HepG2 (cell line): ENCODE measurements around the gene SLC11A1. TPM values are rescaled to one million over a fixed set of nuclear protein-coding genes. Genes with fewer than 3 reads are reported as not detected.

ENCODE experiments used
- BHLHE40 ChIP-seq: IDR thresholded peaks from 2 replicates; pipeline ENCODE4 v1.6.1; 2011; ENCODE audit warnings: low read length, improper control_type of control experiment
- DMAP1 ChIP-seq: IDR thresholded peaks from 2 replicates; pipeline ENCODE4 v1.6.1; 2016
- FOXO4 ChIP-seq: sonication (generic); formaldehyde crosslinking; conservative IDR thresholded peaks from 2 replicates; pipeline ENCODE4 v1.8.1; 2023; ENCODE audit warnings: missing genetic modification reagents
- JUNB ChIP-seq: sonication (generic); formaldehyde crosslinking; IDR thresholded peaks from 2 replicates; pipeline ENCODE4 v1.8.0; 2022; ENCODE audit warnings: missing genetic modification reagents, mild to moderate bottlenecking, borderline replicate concordance
- KDM5B ChIP-seq: sonication (generic); formaldehyde crosslinking; IDR thresholded peaks from 2 replicates; pipeline ENCODE4 v1.4.0; 2020; ENCODE audit warnings: missing genetic modification reagents, mild to moderate bottlenecking, borderline replicate concordance
- KLF9 ChIP-seq: IDR thresholded peaks from 2 replicates; pipeline ENCODE4 v1.6.1; 2016; ENCODE audit warnings: low read depth
- SIN3A ChIP-seq: IDR thresholded peaks from 2 replicates; pipeline ENCODE4 v1.6.1; 2011; ENCODE audit warnings: low read depth, mild to moderate bottlenecking, control low read depth, low read length, borderline replicate concordance
- SIX1 ChIP-seq: sonication (generic); formaldehyde crosslinking; IDR thresholded peaks from 2 replicates; pipeline ENCODE4 v1.4.0; 2020; ENCODE audit warnings: missing genetic modification reagents, borderline replicate concordance
- TFDP2 ChIP-seq: sonication (generic); formaldehyde crosslinking; IDR thresholded peaks from 2 replicates; pipeline ENCODE4 v1.4.0; 2020; ENCODE audit warnings: missing genetic modification reagents
- WIZ ChIP-seq: sonication (generic); formaldehyde crosslinking; IDR thresholded peaks from 2 replicates; pipeline ENCODE4 v1.5.1; 2020; ENCODE audit warnings: mild to moderate bottlenecking, missing genetic modification reagents
- ZC3H4 ChIP-seq: sonication (generic); formaldehyde crosslinking; IDR thresholded peaks from 2 replicates; pipeline ENCODE4 v1.4.0; 2020; ENCODE audit warnings: missing genetic modification reagents, borderline replicate concordance
- ZFP91 ChIP-seq: sonication (generic); formaldehyde crosslinking; IDR thresholded peaks from 2 replicates; pipeline ENCODE4 v1.9.0; 2022; ENCODE audit warnings: missing genetic modification reagents, mild to moderate bottlenecking, borderline replicate concordance
- ZNF10 ChIP-seq: sonication (generic); formaldehyde crosslinking; IDR thresholded peaks from 2 replicates; pipeline ENCODE4 v1.4.0; 2020; ENCODE audit warnings: mild to moderate bottlenecking, low read depth, missing genetic modification reagents, borderline replicate concordance
- ZNF234 ChIP-seq: sonication (generic); formaldehyde crosslinking; conservative IDR thresholded peaks from 2 replicates; pipeline ENCODE4 v1.5.1; 2020; ENCODE audit warnings: mild to moderate bottlenecking, missing genetic modification reagents
- ZNF317 ChIP-seq: sonication (generic); formaldehyde crosslinking; IDR thresholded peaks from 2 replicates; pipeline ENCODE4 v1.5.0; 2020; ENCODE audit warnings: mild to moderate bottlenecking, missing genetic modification reagents
- ZNF326 ChIP-seq: sonication (generic); formaldehyde crosslinking; IDR thresholded peaks from 2 replicates; pipeline ENCODE4 v1.4.0; 2020; ENCODE audit warnings: missing genetic modification reagents, borderline replicate concordance
- ZNF674 ChIP-seq: sonication (generic); formaldehyde crosslinking; IDR thresholded peaks from 2 replicates; pipeline ENCODE4 v1.5.0; 2020; ENCODE audit warnings: low read depth, mild to moderate bottlenecking, missing genetic modification reagents
- ZNF746 ChIP-seq: sonication (generic); formaldehyde crosslinking; IDR thresholded peaks from 2 replicates; pipeline ENCODE4 v1.8.0; 2022; ENCODE audit warnings: mild to moderate bottlenecking, missing genetic modification reagents
- polyA plus RNA-seq, 8 experiments: library from polyadenylated mRNA; depleted of rRNA in 3 of 8; stranded (reverse) in 7 of 8; unstranded in 1 of 8; fragments of >200 nt; fragmentation: Illumina TruSeq in 4 of 8; extraction: Trizol in 4 of 8; gene quantifications; 2 replicates each; pipeline versions ENCODE4 v1.2.1 to v1.2.3, GENCODE V29; 2011 to 2016; ENCODE audit warnings: low read depth in 4 of 8, missing spikeins in 1 of 8, mixed read lengths in 1 of 8; ENCODE audit not compliant: insufficient read depth in 1 of 8
- total RNA-seq, 5 experiments: library from RNA; depleted of rRNA; stranded (reverse); fragments of >200 nt; fragmentation: Illumina TruSeq; extraction: Trizol; gene quantifications; 2 replicates each; pipeline ENCODE4 v1.2.3, GENCODE V29; 2016; ENCODE audit warnings: low read depth in 1 of 5
- TF ChIP-seq, protein P1 (sequence below): sonication (generic); formaldehyde crosslinking; IDR thresholded peaks from 2 replicates; pipeline ENCODE4 v1.8.1; 2023; ENCODE audit warnings: mild to moderate bottlenecking, missing genetic modification reagents

Gene SLC11A1
- total and polyA plus RNA-seq, 2 of the 13 experiments (the other 11 are each of a cell fraction or from before 2014, with no cell fraction given) = 0.33 to 2.3 TPM

GRCh38 chr2:218399391-218400166 is 17.5 kb downstream of the SLC11A1 start, which contains the start of gene CTDSP1 (continued):
- no peak for TF ChIP-seq ZNF10 (CRISPR knock-in tag)
- TF ChIP-seq ZFP91 (CRISPR knock-in tag) = peak; percentile 54
- peak; percentile 87 for TF ChIP-seq TFDP2 (CRISPR knock-in tag)
- TF ChIP-seq, protein P1, sequence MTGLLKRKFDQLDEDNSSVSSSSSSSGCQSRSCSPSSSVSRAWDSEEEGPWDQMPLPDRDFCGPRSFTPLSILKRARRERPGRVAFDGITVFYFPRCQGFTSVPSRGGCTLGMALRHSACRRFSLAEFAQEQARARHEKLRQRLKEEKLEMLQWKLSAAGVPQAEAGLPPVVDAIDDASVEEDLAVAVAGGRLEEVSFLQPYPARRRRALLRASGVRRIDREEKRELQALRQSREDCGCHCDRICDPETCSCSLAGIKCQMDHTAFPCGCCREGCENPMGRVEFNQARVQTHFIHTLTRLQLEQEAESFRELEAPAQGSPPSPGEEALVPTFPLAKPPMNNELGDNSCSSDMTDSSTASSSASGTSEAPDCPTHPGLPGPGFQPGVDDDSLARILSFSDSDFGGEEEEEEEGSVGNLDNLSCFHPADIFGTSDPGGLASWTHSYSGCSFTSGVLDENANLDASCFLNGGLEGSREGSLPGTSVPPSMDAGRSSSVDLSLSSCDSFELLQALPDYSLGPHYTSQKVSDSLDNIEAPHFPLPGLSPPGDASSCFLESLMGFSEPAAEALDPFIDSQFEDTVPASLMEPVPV (CRISPR knock-in tag) = peak; percentile 13; the same call in 1 of the 2 replicates
- peak; percentile 29; the same call in 1 of the 2 replicates for TF ChIP-seq ZNF234 (CRISPR knock-in tag)
- peak; percentile 62 for TF ChIP-seq BHLHE40
- 0 out of 2 replicates have a peak, but pooled peaks have one; percentile 79 for TF ChIP-seq FOXO4 (CRISPR knock-in tag)
- TF ChIP-seq DMAP1 = peak; percentile 45; the same call in 1 of the 2 replicates
- no peak for TF ChIP-seq KLF9 (CRISPR knock-in tag)
- TF ChIP-seq ZNF674 (CRISPR knock-in tag) = 0 out of 2 replicates have a peak, but pooled peaks have one; percentile 38
- no peak for TF ChIP-seq JUNB
- peak; percentile 12; the same call in 1 of the 2 replicates for TF ChIP-seq ZNF317 (CRISPR knock-in tag)
- TF ChIP-seq SIX1 (CRISPR knock-in tag) = no peak
- TF ChIP-seq ZNF746 (CRISPR knock-in tag) = peak; percentile 94
- TF ChIP-seq ZC3H4 = peak; percentile 82; the same call in 1 of the 2 replicates
- TF ChIP-seq SIN3A = peak; percentile 15; the same call in 1 of the 2 replicates
- TF ChIP-seq ZNF326 = 0 out of 2 replicates have a peak, but pooled peaks have one; percentile 52
- 0 out of 2 replicates have a peak, but pooled peaks have one; percentile 36 for TF ChIP-seq WIZ (CRISPR knock-in tag)
- TF ChIP-seq KDM5B (CRISPR knock-in tag) = 0 out of 2 replicates have a peak, but pooled peaks have one; percentile 38
